GM21717 (cell line): Measurements from ENCODE around the gene SLC16A10.
"Not testable (repeated sequence)": the region's sequence is repeated elsewhere in the genome, so short reads cannot be mapped to it uniquely, and the experiment has no call there.

Experiments used
- ATAC-seq: cut with Tn5 transposase; IDR thresholded peaks from one replicate; pipeline ENCODE4 v1.9.1; 2021; ENCODE audit warnings: mild to moderate bottlenecking, moderate library complexity; ENCODE audit not compliant: unreplicated experiment

Gene SLC16A10

DNA sequence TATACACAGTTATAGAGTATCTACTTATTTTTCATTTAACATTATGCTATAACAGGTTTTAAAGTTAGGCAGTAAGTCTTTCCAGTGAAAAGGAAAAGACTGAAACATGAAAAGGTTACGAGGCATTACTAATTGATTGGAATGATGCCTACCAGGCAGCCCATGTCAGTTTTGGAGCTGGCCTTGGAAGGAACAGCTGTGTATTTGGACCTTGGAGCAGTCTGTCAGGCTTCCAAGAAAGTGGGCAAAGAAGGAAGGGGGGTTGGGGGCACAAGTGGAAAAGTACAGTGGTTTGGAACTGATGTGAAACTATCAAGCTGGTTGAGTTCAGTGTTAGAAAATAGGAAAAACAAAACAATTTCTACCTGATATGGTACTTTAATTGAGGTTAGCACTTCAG, 41.7 kb downstream of the SLC16A10 start:
- ATAC-seq = no peak

DNA sequence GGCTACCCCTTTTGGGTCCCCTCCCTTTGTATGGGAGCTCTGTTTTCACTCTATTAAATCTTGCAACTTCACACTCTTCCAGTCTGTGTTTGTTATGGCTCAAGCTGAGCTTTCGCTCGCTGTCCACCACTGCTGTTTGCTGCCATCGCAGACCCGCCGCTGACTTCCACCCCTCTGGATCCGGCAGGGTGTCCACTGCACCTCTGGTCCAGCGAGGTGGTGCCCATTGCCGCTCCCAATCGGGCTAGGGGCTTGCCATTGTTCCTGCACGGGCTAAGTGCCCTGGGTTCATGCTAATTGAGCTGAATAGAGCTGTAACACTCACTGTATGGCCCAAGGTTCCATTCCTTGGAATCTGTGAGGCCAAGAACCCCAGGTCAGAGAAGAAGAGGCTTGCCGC, 43.7 kb downstream of the SLC16A10 start:
- ATAC-seq = not testable (repeated sequence)

- ATAC-seq = not testable (repeated sequence)
Measured at GRCh38 chr6:111132669-111133068, 45.4 kb downstream of the SLC16A10 start.

DNA sequence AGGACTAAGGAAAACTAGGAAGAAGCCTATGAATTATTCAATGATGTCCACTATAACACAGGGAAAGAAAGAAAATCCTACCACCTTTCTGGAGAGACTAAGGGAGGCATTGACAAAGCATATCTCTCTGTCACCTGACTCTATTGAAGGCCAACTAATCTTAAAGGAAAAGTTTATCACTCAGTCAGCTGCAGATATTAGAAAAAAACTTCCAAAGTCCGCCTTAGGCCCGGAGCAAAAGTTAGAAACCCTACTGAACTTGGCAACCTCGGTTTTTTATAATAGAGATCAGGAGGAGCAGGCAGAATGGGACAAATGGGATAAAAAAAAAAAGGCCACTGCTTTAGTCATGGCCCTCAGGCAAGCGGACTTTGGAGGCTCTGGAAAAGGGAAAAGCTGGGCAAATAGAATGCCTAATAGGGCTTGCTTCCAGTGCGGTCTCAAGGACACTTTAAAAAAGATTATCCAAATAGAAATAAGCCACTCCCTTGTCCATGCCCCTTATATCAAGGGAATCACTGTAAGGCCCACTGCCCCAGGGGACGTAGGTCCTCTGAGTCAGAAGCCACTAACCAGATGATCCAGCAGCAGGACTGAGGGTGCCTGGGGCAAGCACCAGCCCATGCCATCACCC, 47.0 kb downstream of the SLC16A10 start:
- ATAC-seq = not testable (repeated sequence)

GRCh38 chr6:111137489-111138093, 50.3 kb downstream of the SLC16A10 start:
- ATAC-seq = not testable (repeated sequence)

- no peak for ATAC-seq
Measured at GRCh38 chr6:111147440-111147839, 60.1 kb downstream of the SLC16A10 start.

GRCh38 chr6:111148110-111148509, 60.8 kb downstream of the SLC16A10 start:
- no peak for ATAC-seq

DNA sequence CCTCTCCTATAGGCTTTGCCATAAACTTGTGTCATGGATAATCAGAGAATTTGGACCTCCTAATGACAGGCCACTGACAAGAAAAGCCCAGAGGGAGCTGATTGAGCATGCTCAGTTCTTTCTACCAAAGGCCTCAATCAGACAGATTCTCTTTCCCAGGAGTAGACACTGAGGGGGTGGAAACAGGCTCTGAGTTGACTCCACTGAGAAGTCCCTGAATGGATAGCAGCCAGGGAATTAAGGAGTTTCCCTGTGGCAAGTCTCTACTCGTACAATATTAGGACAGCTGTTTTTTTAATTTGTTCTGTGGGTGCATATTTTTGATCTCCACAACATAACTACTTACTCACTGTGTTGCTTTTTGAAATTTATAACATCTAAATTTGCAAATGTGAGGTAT, 63.3 kb downstream of the SLC16A10 start:
- no peak for ATAC-seq

GRCh38 chr6:111154981-111155380, 67.7 kb downstream of the SLC16A10 start:
- no peak for ATAC-seq

DNA sequence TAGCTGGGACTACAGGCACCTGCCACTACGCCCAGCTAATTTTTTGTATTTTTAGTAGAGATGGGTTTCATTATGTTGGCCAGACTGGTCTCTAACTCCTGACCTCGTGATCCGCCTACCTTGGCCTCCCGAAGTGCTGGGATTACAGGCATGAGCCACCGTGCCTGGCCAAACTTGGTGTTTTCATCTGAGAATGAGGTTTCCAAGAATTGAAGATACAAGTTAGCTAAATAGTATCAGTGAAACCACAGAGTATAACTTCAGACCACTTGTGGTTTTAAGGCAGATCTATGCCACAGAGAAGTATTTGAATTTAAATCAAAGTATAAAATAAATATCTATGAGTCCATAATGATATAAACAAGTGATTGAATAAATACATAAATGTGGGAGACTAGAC, 70.1 kb downstream of the SLC16A10 start:
- no peak for ATAC-seq

DNA sequence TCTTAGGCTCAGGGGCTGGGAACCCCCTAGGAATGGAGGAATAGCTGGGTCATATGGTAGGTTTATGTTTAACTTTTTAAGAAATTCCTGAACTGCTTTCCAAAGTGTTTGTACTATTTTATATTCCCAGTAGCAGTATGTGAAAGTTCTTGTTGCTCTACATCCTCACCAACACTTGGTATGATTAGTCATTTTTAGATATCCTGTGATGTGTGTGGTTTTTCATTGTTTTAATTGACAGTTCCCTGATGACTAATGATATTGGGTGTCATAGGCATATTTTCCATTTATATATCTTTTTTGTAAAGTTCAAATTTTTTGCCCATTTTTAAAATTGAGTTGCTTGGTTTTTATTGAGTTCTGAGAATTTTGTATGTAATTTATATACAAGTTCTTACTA, 72.3 kb downstream of the SLC16A10 start:
- no peak for ATAC-seq

GRCh38 chr6:111161650-111162049, 74.3 kb downstream of the SLC16A10 start:
- ATAC-seq = no peak

DNA sequence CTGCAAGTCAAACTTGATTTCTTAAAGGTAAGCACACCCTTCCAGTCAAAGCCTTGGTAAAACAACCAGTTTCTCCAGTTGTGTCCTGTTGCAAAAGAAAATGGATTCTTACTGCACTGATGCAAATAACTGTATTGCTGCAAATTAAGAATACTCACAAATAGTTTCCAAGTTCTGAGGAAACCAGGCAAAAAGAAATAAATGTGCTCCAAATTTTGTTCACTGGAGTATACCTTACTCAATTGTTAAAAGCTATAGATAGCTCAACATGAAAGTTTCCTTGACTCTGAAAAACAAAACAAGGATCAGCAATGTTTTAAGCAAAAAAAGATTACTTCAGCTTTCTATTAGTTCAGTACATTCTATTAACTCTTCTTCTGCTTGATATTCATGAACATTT, 75.2 kb downstream of the SLC16A10 start:
- ATAC-seq = no peak

- peak; percentile 73 for ATAC-seq
Measured at GRCh38 chr6:111171577-111172400, 84.5 kb downstream of the SLC16A10 start.

- no peak for ATAC-seq
Measured at GRCh38 chr6:111172563-111172962, 85.3 kb downstream of the SLC16A10 start.

GRCh38 chr6:111173341-111173740, 86.0 kb downstream of the SLC16A10 start:
- no peak for ATAC-seq

- no peak for ATAC-seq
Measured at GRCh38 chr6:111173946-111174345, 86.6 kb downstream of the SLC16A10 start.

DNA sequence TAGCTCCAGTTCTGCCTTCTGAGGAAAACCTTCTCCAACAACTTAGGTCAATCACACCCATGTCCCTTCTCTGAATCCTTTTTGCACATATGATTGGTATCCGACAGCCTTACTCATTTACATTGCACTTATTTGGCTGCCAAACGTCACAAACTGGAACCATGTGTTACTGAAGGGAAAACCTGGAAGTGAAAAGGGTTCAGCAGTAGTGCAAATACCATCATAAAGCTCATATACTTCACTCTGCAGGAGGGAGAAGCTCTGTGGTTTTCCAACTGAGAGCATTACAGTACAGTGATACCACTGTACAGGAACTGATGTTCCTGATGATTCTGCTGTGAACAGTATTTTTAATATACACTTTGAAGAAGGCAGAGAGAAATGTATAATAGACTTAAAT, 87.8 kb downstream of the SLC16A10 start:
- ATAC-seq = no peak

DNA sequence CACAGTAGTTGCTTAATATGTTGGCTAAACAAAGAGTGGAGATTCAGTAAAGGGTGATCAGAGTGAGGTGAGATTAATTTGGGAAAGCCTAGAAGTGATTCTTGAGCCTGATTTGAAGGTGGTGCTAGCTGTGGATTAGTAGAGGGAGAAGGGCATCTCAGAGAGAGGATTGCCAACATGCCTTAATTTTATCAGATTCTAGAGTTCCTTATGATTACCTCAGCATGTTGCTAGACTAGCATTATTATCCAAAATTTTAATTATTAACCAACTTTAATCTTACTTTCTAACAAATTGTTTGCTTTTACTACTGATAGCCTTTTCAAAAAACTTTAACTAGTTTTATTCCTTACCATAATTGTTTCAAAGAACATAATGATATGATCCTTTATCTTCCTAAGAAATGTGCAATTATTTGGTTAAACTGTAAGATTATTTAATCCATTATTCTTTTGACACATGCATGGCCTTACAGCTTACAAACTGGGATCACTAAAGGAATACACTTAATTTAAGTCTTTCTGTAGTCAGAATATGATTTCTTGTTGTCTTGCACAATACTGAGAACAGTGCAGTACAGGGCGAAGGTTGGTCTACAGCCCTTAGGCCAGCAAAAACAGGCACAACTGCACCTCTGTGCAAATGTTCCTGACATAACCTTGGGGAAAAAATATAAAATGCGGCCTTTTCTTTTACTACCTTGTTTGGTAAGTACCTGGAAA, 88.9 kb downstream of the SLC16A10 start:
- ATAC-seq = no peak

- no peak for ATAC-seq
Measured at GRCh38 chr6:111176760-111177099, 89.4 kb downstream of the SLC16A10 start.

DNA sequence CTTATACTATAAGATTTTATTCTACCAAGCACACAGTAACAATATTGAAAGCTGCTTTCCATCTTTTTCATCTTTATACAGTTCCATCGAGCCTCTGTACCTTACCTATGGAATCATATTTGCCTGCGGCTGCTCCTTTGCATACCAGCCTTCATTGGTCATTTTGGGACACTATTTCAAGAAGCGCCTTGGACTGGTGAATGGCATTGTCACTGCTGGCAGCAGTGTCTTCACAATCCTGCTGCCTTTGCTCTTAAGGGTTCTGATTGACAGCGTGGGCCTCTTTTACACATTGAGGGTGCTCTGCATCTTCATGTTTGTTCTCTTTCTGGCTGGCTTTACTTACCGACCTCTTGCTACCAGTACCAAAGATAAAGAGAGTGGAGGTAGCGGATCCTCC, 89.8 kb downstream of the SLC16A10 start:
- ATAC-seq = no peak
